Effector memory CD8-positive, alpha-beta T cell (primary cell): ENCODE results near the gene KCNT2.

Source experiments
- ATAC-seq: fragments of 150-1000 bp; cut with Tn5 transposase; replicated peaks from 2 replicates; pipeline ENCODE4 v1.10.0; 2021; ENCODE audit warnings: mild to moderate bottlenecking, moderate library complexity
- DNase-seq, 3 experiments: peaks; one replicate each; pipeline ENCODE4 v3.0.0; 2021
- H3K27ac Mint-ChIP-seq, 2 donors: one replicate each; pipeline ENCODE4 v1.8.0; 2022; ENCODE audit warnings: mild to moderate bottlenecking in 2 of 2, mixed read lengths in 2 of 2, moderate library complexity in 2 of 2
- H3K27me3 Mint-ChIP-seq, 2 donors: one replicate each; pipeline ENCODE4 v1.8.0; 2022; ENCODE audit warnings: mixed read lengths in 2 of 2
- H3K36me3 Mint-ChIP-seq: one replicate; pipeline ENCODE4 v1.8.0; 2022; ENCODE audit warnings: mild to moderate bottlenecking, moderate library complexity, mixed read lengths; ENCODE audit not compliant: insufficient read depth
- H3K4me1 Mint-ChIP-seq, 2 donors: one replicate each; pipeline ENCODE4 v1.8.0; 2022; ENCODE audit warnings: low read depth in 2 of 2, mixed read lengths in 2 of 2
- H3K4me3 Mint-ChIP-seq, 2 donors: one replicate each; pipeline ENCODE4 v1.8.0; 2022; ENCODE audit warnings: mild to moderate bottlenecking in 2 of 2, mixed read lengths in 2 of 2, moderate library complexity in 2 of 2
- H3K9me3 Mint-ChIP-seq, 2 donors: one replicate each; pipeline ENCODE4 v1.8.0; 2022; ENCODE audit warnings: mixed read lengths in 2 of 2

Gene KCNT2

GRCh38 chr1:196481616-196482015, 126.6 kb downstream of the KCNT2 start:
- DNase-seq: no peak
- Mint-ChIP-seq H3K36me3 (no peaks in the 10 kb centered on the region), H3K27me3 (no peaks in the 10 kb centered on the region), H3K4me1 (no peaks in the 10 kb centered on the region), H3K4me3 (no peak overlapping the region), H3K9me3 (no peaks in the 10 kb centered on the region), H3K27ac (no peak overlapping the region)
- no peak for ATAC-seq

DNA sequence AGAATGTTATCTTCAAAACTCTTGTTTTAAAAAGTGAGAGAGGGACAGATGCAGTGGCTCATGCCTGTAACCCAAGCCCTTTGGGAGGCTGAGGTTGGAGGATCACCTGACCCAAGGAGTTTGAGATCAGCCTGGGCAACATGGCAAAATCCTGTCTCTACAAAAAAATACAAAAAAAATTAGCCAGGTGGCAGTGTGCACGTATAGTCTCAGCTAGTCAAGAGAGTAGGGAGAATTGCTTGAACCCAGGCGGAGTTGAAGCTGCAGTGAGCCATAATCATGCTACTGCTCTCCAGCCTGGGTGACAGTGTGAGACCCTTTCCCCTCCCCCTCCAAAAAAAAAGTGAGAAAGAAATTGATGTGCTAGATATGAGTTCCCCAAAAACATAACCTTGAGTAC, 131.0 kb downstream of the KCNT2 start:
- Mint-ChIP-seq H3K27me3 (no peaks in the 10 kb centered on the region), H3K9me3 (no peaks in the 10 kb centered on the region), H3K27ac (no peak overlapping the region), H3K4me1 (no peaks in the 10 kb centered on the region), H3K36me3 (no peaks in the 10 kb centered on the region), H3K4me3 (no peak overlapping the region)
- no peak for DNase-seq
- no peak for ATAC-seq

- H3K36me3 Mint-ChIP-seq: no peaks in the 10 kb centered on the region
- H3K4me3 Mint-ChIP-seq: no peak overlapping the region
- DNase-seq: no peak
- no peak overlapping the region for H3K27ac Mint-ChIP-seq
- ATAC-seq: no peak
- H3K27me3 Mint-ChIP-seq: no peaks in the 10 kb centered on the region
- no peaks in the 10 kb centered on the region for H3K4me1 Mint-ChIP-seq
- peaks cover 0 to 2% of the 10 kb centered on the region in 2 donors for H3K9me3 Mint-ChIP-seq
Observed at GRCh38 chr1:196467230-196467925, 140.9 kb downstream of the KCNT2 start.

GRCh38 chr1:196466654-196467053, 141.6 kb downstream of the KCNT2 start:
- ATAC-seq: no peak
- Mint-ChIP-seq H3K9me3 (peaks cover 0 to 2% of the 10 kb centered on the region in 2 donors), H3K27me3 (no peaks in the 10 kb centered on the region), H3K4me1 (no peaks in the 10 kb centered on the region), H3K4me3 (no peak overlapping the region), H3K36me3 (no peaks in the 10 kb centered on the region), H3K27ac (no peak overlapping the region)
- no peak for DNase-seq

GRCh38 chr1:196466166-196466565, 142.1 kb downstream of the KCNT2 start:
- no peaks in the 10 kb centered on the region for H3K4me1 Mint-ChIP-seq
- no peaks in the 10 kb centered on the region for H3K27me3 Mint-ChIP-seq
- peaks cover 0 to 2% of the 10 kb centered on the region in 2 donors for H3K9me3 Mint-ChIP-seq
- ATAC-seq (no peak), DNase-seq (no peak)
- no peaks in the 10 kb centered on the region for H3K36me3 Mint-ChIP-seq
- H3K27ac Mint-ChIP-seq: no peak overlapping the region
- H3K4me3 Mint-ChIP-seq: no peak overlapping the region

GRCh38 chr1:196464480-196464941, 143.7 kb downstream of the KCNT2 start:
- H3K36me3 Mint-ChIP-seq: no peaks in the 10 kb centered on the region
- no peaks in the 10 kb centered on the region for H3K9me3 Mint-ChIP-seq
- ATAC-seq (no peak), DNase-seq (no peak)
- H3K27me3 Mint-ChIP-seq: no peaks in the 10 kb centered on the region
- no peaks in the 10 kb centered on the region for H3K4me1 Mint-ChIP-seq
- no peak overlapping the region for H3K4me3 Mint-ChIP-seq
- H3K27ac Mint-ChIP-seq: no peak overlapping the region

DNA sequence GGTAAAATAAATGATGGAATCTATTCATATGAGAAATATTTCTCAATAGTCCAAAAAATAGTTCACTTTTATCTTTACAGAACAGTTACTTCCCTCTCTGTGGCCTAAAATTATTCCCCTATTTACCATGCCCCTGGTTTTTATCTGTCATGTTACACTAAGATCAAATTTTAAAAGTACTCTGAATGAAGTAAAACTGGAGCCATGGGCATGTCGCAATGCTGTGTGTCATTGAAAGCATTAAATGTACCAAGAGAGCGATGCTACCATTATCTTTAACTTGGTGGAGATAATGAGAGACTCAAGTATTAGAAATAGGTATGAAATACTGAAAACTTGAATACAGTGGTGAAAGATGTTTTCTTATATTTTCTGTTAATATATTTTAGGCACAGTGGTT, 146.2 kb downstream of the KCNT2 start:
- no peaks in the 10 kb centered on the region for H3K4me1 Mint-ChIP-seq
- no peaks in the 10 kb centered on the region for H3K9me3 Mint-ChIP-seq
- H3K27ac Mint-ChIP-seq: no peak overlapping the region
- no peaks in the 10 kb centered on the region for H3K27me3 Mint-ChIP-seq
- no peak for ATAC-seq
- no peaks in the 10 kb centered on the region for H3K36me3 Mint-ChIP-seq
- H3K4me3 Mint-ChIP-seq: no peak overlapping the region
- no peak for DNase-seq

DNA sequence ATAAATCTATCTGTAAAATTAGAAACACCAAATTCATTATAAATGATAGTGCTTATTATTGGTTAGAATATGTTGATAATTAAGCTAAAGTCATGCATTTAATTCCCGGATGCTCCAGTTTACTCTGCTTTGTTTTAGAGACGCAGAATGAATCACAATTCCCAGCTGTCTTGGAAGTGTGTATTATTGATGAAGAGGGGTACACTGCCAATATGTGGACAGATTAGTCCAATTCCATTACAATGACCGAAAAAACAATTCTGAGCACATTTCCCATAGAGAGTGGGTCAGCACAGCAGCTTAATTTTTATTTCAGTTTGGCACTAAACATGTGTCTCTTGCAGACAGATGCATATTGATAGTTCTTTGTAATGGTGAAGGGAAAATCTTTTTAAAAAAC, 146.7 kb downstream of the KCNT2 start:
- no peaks in the 10 kb centered on the region for H3K36me3 Mint-ChIP-seq
- H3K27me3 Mint-ChIP-seq: no peaks in the 10 kb centered on the region
- no peaks in the 10 kb centered on the region for H3K9me3 Mint-ChIP-seq
- ATAC-seq: no peak
- no peaks in the 10 kb centered on the region for H3K4me1 Mint-ChIP-seq
- no peak for DNase-seq
- no peak overlapping the region for H3K27ac Mint-ChIP-seq
- H3K4me3 Mint-ChIP-seq: no peak overlapping the region

GRCh38 chr1:196459383-196459782, 148.9 kb downstream of the KCNT2 start:
- ATAC-seq (no peak), DNase-seq (no peak)
- peaks cover 0 to 7% of the 10 kb centered on the region in 2 donors for H3K27me3 Mint-ChIP-seq
- H3K4me3 Mint-ChIP-seq: no peak overlapping the region
- H3K36me3 Mint-ChIP-seq: no peaks in the 10 kb centered on the region
- H3K9me3 Mint-ChIP-seq: peaks cover 6% of the 10 kb centered on the region in 2 donors
- peaks cover 0 to 3% of the 10 kb centered on the region in 2 donors for H3K4me1 Mint-ChIP-seq
- H3K27ac Mint-ChIP-seq: no peak overlapping the region

GRCh38 chr1:196454792-196455191, 153.4 kb downstream of the KCNT2 start:
- peaks cover 0 to 3% of the 10 kb centered on the region in 2 donors for H3K4me1 Mint-ChIP-seq
- H3K27me3 Mint-ChIP-seq: peaks cover 0 to 7% of the 10 kb centered on the region in 2 donors
- peaks cover 6% of the 10 kb centered on the region in 2 donors for H3K9me3 Mint-ChIP-seq
- no peak for ATAC-seq
- H3K27ac Mint-ChIP-seq: no peak overlapping the region
- H3K36me3 Mint-ChIP-seq: no peaks in the 10 kb centered on the region
- DNase-seq: no peak
- H3K4me3 Mint-ChIP-seq: no peak overlapping the region

DNA sequence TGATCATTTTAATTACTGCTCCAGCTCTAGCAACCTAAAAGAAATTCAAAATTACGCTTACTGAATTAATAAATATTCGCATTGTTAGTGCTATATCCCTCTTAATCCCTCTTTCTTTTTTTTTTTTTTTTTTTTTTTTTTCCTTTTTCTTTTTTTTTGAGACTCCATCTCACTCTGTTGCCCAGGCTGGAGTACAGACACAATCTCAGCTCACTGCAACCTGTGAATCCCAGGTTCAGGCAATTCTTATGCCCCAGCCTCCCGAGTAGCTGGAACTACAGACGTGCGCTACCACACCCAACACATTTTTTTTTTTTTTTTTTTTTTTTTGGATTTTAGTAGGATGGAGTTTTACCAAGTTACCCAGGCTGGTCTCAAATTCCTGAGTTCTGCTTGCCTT, 157.1 kb downstream of the KCNT2 start:
- Mint-ChIP-seq H3K4me3 (no peak overlapping the region), H3K9me3 (peaks cover 5 to 6% of the 10 kb centered on the region in 2 donors), H3K36me3 (no peaks in the 10 kb centered on the region), H3K4me1 (peaks cover 0 to 3% of the 10 kb centered on the region in 2 donors), H3K27ac (no peak overlapping the region), H3K27me3 (peaks cover 0 to 5% of the 10 kb centered on the region in 2 donors)
- DNase-seq (no peak), ATAC-seq (no peak)

DNA sequence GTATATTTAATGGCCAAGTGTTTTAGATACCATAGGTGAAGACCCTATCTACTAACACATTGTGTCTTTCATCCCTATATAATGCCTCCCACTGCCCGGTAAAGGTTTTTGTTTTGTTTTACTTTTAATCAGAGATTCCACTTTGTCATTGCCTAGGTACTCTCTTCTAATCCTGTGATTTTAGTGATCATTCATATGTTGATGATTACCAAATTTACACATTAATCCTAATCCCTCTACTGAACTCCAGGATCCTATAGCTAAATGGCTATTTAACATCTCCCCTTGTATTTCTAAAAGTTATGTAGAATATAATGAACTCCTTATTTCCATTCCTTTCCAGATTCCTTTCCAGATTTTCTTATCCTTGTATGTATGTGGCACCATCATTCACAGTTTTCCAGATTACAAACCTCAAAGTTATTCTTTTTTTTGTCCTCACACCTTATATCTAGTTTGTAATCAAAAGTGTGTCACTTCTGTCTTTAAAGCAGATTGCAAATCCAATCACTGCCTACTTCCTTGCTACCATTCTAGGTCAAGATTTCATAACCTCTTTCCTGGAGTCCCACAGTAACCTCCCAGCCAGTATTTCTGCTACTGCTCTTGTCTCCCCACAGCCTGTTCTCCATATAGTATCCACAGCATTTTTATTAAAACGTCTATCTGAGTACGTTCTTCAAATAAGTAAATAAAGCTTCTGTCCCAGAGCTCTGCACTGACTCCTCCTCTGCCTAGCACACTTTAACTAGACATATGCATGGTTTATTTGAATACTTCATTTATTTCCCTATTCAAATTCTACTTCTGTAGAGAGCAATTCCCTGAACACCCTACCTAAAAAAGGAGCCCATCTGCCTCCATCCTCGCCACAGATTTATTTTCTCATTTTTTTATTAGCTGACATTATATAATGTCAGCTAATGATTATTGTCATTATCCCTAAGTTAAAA, 157.8 kb downstream of the KCNT2 start:
- H3K27me3 Mint-ChIP-seq: no peaks in the 10 kb centered on the region
- ATAC-seq: no peak
- no peak overlapping the region for H3K4me3 Mint-ChIP-seq
- no peak overlapping the region for H3K27ac Mint-ChIP-seq
- peaks cover 0 to 3% of the 10 kb centered on the region in 2 donors for H3K9me3 Mint-ChIP-seq
- no peaks in the 10 kb centered on the region for H3K4me1 Mint-ChIP-seq
- no peaks in the 10 kb centered on the region for H3K36me3 Mint-ChIP-seq
- DNase-seq: no peak

GRCh38 chr1:196449460-196449859, 158.8 kb downstream of the KCNT2 start:
- Mint-ChIP-seq H3K36me3 (no peaks in the 10 kb centered on the region), H3K27me3 (no peaks in the 10 kb centered on the region), H3K4me1 (no peaks in the 10 kb centered on the region), H3K4me3 (no peak overlapping the region), H3K27ac (no peak overlapping the region), H3K9me3 (no peaks in the 10 kb centered on the region)
- DNase-seq (no peak), ATAC-seq (no peak)

DNA sequence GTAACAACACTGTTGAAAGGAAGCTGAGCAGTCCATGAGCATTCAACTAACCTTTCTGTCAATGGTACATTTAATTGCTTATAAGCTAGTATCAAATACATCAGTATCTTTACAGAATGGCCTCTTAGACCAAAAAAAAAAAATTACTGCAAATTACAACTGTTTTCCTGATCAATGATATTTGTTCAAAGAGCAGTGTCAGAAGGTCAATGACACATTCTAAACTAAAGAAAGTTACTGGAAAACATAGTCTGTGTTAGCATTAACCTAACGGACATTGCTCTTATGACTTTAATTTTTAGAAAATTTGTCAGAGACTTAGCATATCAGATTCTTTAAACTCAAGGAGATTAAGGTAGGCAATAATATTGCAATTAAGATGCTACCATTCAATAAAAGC, 162.5 kb downstream of the KCNT2 start:
- ATAC-seq (no peak), DNase-seq (no peak)
- Mint-ChIP-seq H3K36me3 (no peaks in the 10 kb centered on the region), H3K4me1 (no peaks in the 10 kb centered on the region), H3K27ac (no peak overlapping the region), H3K27me3 (no peaks in the 10 kb centered on the region), H3K4me3 (no peak overlapping the region), H3K9me3 (no peaks in the 10 kb centered on the region)
